GM19455 (cell line): ENCODE results near the gene KCNH8.

Source experiments
- ATAC-seq: cut with Tn5 transposase; IDR thresholded peaks from one replicate; pipeline ENCODE4 v1.9.1; 2021; ENCODE audit not compliant: unreplicated experiment

KCNH8 gene

GRCh38 chr3:19348941-19349564 is 200.7 kb downstream of the KCNH8 start:
- ATAC-seq: peak; percentile 71

DNA sequence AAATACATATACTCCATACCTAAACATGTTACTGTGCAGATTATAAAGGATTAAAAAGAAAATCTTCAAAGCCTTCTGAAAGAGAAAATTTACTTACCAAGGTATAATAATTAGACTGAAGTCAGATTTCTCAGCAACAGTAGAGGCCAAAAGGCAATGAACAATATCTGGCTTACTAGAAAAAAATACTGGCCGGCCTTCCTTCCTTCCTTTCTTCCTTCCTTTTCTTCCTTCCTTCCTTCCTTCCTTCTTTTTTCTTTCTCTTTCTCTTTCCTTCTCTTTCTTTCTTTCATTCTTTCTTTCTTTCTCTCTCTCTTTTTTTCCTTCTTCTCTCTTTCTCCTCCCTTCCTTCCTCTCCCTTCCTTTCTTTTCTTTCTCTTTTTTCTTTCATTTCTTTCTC is 209.6 kb downstream of the KCNH8 start:
- ATAC-seq: no peak

- ATAC-seq: no peak
Observed at GRCh38 chr3:19363071-19363470, 214.8 kb downstream of the KCNH8 start.

DNA sequence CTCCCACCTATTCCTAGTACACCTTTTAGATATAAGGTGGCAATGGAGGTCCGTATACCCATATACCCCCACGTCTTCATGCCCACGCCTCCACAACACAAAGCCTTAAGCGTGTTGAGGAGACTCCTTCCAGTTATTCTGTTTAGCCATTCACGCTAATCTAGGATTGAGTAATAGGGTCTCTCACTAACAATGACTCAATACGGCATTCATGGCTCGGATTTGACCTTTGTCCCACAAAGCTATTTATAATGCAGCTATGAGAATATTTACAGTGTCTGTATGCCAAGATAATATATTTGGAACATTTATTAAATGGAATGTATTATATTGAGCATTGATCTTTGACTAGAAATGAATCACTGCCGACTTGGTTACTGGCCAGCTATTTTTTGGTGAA is 215.8 kb downstream of the KCNH8 start:
- no peak for ATAC-seq

GRCh38 chr3:19365471-19365870 is 217.2 kb downstream of the KCNH8 start:
- no peak for ATAC-seq

DNA sequence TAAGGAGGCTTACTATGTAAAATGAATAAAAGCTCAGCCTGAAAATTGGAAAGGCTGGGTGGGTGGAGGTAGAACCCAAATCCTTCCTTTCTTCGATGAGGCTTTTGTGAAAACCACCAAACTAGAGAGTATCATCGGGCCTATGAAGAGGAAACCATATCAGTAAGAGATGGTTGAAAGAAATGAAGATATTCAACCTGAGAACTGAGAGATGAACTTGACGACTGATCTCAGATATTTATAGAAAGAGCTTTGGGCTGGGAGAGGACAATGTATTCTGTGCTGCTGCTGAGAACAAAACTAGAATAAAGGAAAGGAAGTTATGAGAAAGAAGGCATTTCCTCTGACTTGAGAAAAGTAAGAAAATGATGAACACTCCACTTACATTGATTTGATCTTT is 236.6 kb downstream of the KCNH8 start:
- no peak for ATAC-seq

DNA sequence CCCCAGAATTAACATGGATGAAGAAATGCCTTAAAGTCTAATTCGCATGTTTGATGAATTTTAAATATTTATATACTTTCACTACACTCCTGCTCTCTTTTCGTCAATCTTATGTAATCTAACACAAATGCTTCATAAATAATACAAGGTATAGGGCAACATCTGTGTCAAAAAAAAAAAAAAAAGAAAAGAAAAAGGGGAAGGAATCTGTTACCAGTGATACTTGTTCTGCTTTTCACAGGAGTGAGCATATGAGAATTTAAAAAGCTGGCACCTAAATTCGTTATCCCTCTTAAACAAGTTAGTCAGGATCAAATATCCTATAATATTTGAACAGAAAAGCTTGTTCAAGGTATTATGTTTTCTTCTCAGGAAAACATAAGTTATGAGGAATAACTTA is 243.8 kb downstream of the KCNH8 start:
- ATAC-seq: no peak

DNA sequence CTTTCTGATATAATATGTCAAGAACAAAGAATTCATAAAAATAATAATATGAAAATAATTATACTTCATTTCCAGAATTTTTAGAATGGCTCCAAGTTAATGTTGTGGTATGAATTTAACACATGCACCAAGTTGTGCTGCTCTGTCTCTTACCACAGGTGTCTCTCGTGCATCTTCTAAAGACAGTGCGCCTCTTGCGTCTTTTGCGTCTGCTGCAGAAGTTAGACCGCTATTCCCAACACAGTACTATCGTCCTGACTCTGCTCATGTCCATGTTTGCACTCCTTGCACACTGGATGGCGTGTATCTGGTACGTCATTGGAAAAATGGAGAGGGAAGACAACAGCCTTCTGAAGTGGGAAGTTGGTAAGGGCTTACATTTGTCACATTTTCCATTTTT is 246.6 kb downstream of the KCNH8 start:
- no peak for ATAC-seq

- ATAC-seq: no peak
Observed at GRCh38 chr3:19396726-19397125, 248.4 kb downstream of the KCNH8 start.

DNA sequence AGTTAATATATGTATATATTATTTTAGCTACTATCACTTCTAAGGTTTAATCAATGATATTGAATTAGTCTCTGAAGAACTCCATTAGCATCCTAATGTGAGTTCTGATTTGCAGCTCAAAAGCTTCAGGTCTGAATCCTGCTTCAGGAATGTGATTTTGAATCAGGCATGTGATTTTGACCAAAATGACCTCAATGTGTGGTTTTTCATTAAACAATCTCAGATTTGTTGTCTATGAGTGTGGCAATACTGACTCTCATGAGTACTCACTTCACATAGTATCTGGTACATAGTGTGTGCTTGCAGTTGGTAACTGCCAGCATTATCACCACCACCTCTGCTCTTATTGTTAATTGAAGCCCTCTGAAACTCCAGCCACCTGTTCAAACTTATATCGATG is 251.0 kb downstream of the KCNH8 start:
- no peak for ATAC-seq

DNA sequence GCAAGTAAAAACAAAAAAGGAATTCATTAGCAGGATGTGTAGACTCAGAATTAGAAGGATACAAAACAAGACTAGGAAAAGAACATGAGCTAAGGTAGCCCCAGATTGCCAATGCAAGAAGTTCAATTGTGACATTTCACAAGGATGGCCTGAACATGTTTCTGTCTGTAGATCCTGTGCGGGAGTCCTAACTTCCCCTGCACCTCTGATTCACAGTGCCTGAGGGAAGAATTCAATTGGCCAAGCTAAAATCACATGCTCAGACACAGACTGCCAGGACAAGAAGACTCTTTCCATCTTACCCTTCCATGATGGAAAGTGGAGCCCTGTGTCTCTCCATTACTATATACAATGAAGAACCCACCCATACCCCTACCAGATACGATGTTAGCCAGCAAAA is 251.5 kb downstream of the KCNH8 start:
- no peak for ATAC-seq

- no peak for ATAC-seq
Observed at GRCh38 chr3:19420159-19420558, 271.8 kb downstream of the KCNH8 start.

- ATAC-seq: no peak
Observed at GRCh38 chr3:19425825-19426224, 277.5 kb downstream of the KCNH8 start.

DNA sequence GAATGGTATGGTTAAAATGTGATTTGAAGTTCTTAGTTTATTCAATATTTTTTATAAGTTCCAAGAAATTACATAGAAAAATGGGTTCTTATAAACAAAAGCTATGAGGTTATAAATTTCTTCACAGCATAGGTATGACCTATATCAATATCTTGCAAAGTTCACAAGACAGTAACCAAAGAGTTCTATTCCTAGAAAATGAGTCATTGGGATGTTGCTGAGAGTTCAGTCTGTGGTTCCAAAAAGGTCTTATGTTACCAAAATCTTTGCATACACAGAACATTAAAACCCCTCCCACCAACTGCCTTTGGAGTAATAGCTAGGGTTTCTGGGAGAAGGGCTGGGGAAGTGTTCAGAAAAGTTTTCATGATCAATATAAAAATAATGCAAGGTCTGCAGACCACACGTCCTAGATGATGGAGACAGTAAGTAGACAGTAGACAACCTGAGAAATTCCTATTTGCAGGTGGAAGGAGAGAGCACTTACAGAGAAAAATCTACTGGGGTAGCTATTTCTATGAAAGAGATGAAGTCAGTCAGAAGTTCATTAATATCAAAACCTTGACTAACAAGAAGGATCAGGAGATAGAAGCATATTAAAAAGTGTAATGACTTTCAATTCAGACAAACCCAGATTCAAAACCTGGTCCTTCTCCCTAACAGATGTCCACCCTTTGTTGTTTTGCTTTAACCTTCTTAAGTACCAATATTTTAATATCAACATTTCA is 279.3 kb downstream of the KCNH8 start:
- no peak for ATAC-seq

- ATAC-seq: no peak
Observed at GRCh38 chr3:19428729-19429128, 280.4 kb downstream of the KCNH8 start.

DNA sequence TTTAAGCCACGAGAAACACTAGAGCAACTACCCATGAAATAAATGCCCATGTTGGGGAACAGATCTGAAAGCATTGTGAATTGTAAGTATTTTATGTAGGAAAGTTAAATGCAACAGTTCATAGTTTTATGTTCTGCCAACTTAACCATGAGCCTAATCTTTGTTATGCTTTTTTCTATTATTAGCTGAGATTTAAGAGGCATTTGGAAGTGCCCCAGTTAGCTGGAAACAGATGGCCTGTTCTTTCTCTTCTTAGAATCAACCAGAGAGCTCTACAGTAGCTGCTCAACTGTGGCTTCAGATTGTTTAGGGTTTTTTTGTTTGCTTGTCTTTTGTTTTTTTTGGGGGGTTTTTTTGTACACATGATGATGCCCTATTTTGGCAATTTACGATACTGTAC is 284.4 kb downstream of the KCNH8 start:
- no peak for ATAC-seq

DNA sequence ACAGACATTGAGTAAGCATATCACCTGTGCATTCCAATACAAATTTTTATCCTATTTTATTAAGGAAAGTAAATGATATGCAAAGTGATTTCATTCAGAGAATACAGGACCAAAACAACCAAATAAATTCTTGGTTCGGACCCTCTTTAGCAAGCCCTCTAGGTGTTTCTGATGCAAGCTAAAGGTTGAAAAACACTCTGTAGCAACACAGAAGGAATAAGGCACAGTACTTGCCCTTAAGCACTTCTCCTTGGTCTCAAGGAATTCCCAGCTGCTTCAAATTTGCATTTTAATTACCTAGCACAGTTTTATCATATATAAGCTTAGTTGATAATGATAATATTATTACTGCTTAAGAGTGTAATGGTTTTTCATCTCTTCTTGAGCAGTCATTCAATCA is 288.4 kb downstream of the KCNH8 start:
- ATAC-seq: no peak

DNA sequence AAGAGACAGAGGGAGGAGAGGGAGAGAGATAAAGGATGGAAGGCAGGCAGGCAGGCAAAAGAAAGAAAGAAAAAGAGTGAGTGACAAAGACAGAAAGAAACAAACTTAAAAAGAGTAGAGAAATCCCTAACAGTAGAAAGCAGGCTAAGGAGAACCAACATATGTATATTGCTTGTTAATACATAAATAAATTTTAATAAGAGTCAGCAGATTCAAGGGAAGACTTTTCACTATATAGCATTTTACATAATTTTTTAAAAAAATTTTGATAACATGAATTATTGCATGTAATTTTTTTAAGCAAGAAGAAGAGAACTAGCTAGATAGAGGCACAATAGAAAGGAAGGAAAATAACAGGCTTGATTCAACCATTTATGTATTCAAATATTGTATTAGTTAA is 291.6 kb downstream of the KCNH8 start:
- ATAC-seq: no peak

DNA sequence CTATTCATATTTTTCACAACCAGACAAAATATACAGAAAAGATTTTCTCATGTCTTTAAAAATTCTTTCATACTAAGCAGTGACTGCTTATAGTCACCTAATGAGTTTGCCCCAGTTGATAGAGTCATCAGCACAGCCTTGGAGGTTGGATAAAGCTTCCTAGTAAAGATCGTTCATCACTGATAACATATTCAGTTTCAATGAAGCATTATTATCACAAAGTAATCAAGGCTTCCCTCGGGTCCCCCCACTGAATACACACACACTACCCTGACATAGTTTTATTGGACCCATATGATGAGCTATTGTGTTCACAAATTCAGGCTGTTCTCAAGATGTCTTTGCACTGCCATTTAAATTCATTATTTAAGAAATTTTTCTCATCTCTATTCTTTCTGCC is 297.8 kb downstream of the KCNH8 start:
- ATAC-seq: no peak

- no peak for ATAC-seq
Observed at GRCh38 chr3:19446687-19447086, 298.4 kb downstream of the KCNH8 start.

DNA sequence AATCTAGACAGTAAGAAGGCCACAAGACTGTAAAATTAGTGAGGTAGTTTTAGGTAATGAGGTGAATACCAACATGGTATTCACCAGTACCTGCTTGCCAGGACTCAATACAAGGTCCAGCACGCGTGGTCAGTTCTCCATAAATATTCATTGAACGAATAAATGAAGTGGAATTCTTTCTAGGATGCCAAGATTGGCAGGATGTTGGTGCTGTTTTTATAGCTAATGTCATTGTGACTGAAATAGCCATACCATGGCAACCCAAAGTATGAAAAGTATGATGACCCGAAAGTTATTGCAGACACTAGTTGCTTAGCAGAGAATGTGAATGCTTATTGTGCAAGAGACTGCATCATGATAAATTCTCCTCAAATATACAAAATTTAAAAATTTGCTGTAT is 307.2 kb downstream of the KCNH8 start:
- no peak for ATAC-seq

- ATAC-seq: no peak
Observed at GRCh38 chr3:19456738-19457137, 308.4 kb downstream of the KCNH8 start.

GRCh38 chr3:19457449-19457848 is 309.1 kb downstream of the KCNH8 start:
- no peak for ATAC-seq
